Nucleus accumbens (tissue), 56 donors: ENCODE results near the gene SETD2.
"Not testable (repeated sequence)": the region's sequence is repeated elsewhere in the genome, so short reads cannot be mapped to it uniquely, and the experiment has no call there.

ENCODE experiments used
- DNase-seq, 56 donors: peaks; one replicate each; lab custom pipeline; 2025; lab: John Stamatoyannopoulos, UW

Gene SETD2

GRCh38 chr3:47109393-47109792 is 54.5 kb downstream of the SETD2 start:
- DNase-seq, result no peak

- no peak for DNase-seq
These were observed 55.4 kb downstream of the SETD2 start for GRCh38 chr3:47108546-47108945.

- DNase-seq, result no peak
These were observed 59.7 kb downstream of the SETD2 start for GRCh38 chr3:47104259-47104658.

- no peak for DNase-seq
These were observed 60.3 kb downstream of the SETD2 start for GRCh38 chr3:47103619-47104018.

- DNase-seq, result no peak
These were observed 61.8 kb downstream of the SETD2 start for GRCh38 chr3:47102081-47102600.

GRCh38 chr3:47098910-47099309 is 65.0 kb downstream of the SETD2 start:
- no peak for DNase-seq

- DNase-seq, result no peak
These were observed 66.0 kb downstream of the SETD2 start for GRCh38 chr3:47097864-47098263.

- no peak for DNase-seq
These were observed 67.0 kb downstream of the SETD2 start for GRCh38 chr3:47096959-47097358.

GRCh38 chr3:47092090-47092489 is 71.8 kb downstream of the SETD2 start:
- DNase-seq, result no peak

- no peak for DNase-seq
These were observed 74.3 kb downstream of the SETD2 start for GRCh38 chr3:47089630-47090029.

GRCh38 chr3:47086071-47086470 is 77.8 kb downstream of the SETD2 start:
- DNase-seq, result no peak

GRCh38 chr3:47083786-47084185 is 80.1 kb downstream of the SETD2 start:
- DNase-seq, result no peak

GRCh38 chr3:47082519-47082918 is 81.4 kb downstream of the SETD2 start:
- DNase-seq, result no peak

- no peak for DNase-seq
These were observed 84.5 kb downstream of the SETD2 start for GRCh38 chr3:47079432-47079831.

- no peak for DNase-seq
These were observed 90.2 kb downstream of the SETD2 start for GRCh38 chr3:47073685-47074084.

- DNase-seq, result no peak
These were observed 93.1 kb downstream of the SETD2 start for GRCh38 chr3:47070770-47071169.

- not testable (repeated sequence) for DNase-seq
These were observed 97.7 kb downstream of the SETD2 start for GRCh38 chr3:47066259-47066658.

GRCh38 chr3:47065681-47066080 is 98.2 kb downstream of the SETD2 start:
- DNase-seq, result no peak

- no peak for DNase-seq
These were observed 98.9 kb downstream of the SETD2 start for GRCh38 chr3:47065058-47065457.

- no peak for DNase-seq
These were observed 106.7 kb downstream of the SETD2 start for GRCh38 chr3:47057212-47057671.

GRCh38 chr3:47056705-47057104 is 107.2 kb downstream of the SETD2 start:
- DNase-seq, result no peak

- DNase-seq, result no peak
These were observed 109.5 kb downstream of the SETD2 start for GRCh38 chr3:47054412-47054811.

- no peak for DNase-seq
These were observed 116.2 kb downstream of the SETD2 start for GRCh38 chr3:47047673-47048072.
